Measurements from ENCODE around the gene NINJ2.

NINJ2 gene

GRCh38 chr12:608413-608812, 54.8 kb downstream of the NINJ2 start:
- Histone ChIP-seq H3K4me2 (ENCODE audit: low read length) (no peak overlapping the region), H3K9me3 (ENCODE audit: insufficient read depth, low read length) (no peaks in the 10 kb centered on the region), H4K20me1 (ENCODE audit: insufficient read depth, low read length) (no peaks in the 10 kb centered on the region), H3K79me2 (ENCODE audit: low read length) (no peaks in the 10 kb centered on the region), H2AFZ (ENCODE audit: low read depth, low read length) (no peak overlapping the region), H3K9ac (ENCODE audit: low read length) (no peak overlapping the region), H3K4me1 (ENCODE audit: low read length) (peaks cover 7% of the 10 kb centered on the region), H3K27ac (ENCODE audit: low read length) (no peak overlapping the region), H3K27me3 (ENCODE audit: low read depth, low read length) (no peaks in the 10 kb centered on the region), H3K4me3 (ENCODE audit: low read length) (no peak overlapping the region), H3K36me3 (replicated peaks; ENCODE audit: low read depth, low read length) (no peaks in the 10 kb centered on the region)
- no peak for TF ChIP-seq EZH2phosphoT487 (IDR thresholded peaks at IDR 0.05; ENCODE audit: low read depth)
- no peak for TF ChIP-seq CTCF (IDR thresholded peaks at IDR 0.05; ENCODE audit: low read depth, low read length)

- Histone ChIP-seq H3K36me3 (replicated peaks; ENCODE audit: low read depth, low read length) (no peaks in the 10 kb centered on the region), H3K4me3 (ENCODE audit: low read length) (no peak overlapping the region), H4K20me1 (ENCODE audit: insufficient read depth, low read length) (no peaks in the 10 kb centered on the region), H3K9me3 (ENCODE audit: insufficient read depth, low read length) (no peaks in the 10 kb centered on the region), H3K79me2 (ENCODE audit: low read length) (no peaks in the 10 kb centered on the region), H3K4me1 (ENCODE audit: low read length) (peaks cover 7% of the 10 kb centered on the region), H3K4me2 (ENCODE audit: low read length) (no peak overlapping the region), H3K27ac (ENCODE audit: low read length) (no peak overlapping the region), H3K9ac (ENCODE audit: low read length) (no peak overlapping the region), H3K27me3 (ENCODE audit: low read depth, low read length) (no peaks in the 10 kb centered on the region), H2AFZ (ENCODE audit: low read depth, low read length) (no peak overlapping the region)
- TF ChIP-seq CTCF (IDR thresholded peaks at IDR 0.05; ENCODE audit: low read depth, low read length) (no peak), EZH2phosphoT487 (IDR thresholded peaks at IDR 0.05; ENCODE audit: low read depth) (no peak)
Measured at GRCh38 chr12:607541-608001, 55.7 kb downstream of the NINJ2 start.

GRCh38 chr12:604956-605355, 58.3 kb downstream of the NINJ2 start:
- H3K4me2 ChIP-seq (ENCODE audit: low read length), result no peak overlapping the region
- H3K9me3 ChIP-seq (ENCODE audit: insufficient read depth, low read length), result no peaks in the 10 kb centered on the region
- TF ChIP-seq CTCF (IDR thresholded peaks at IDR 0.05; ENCODE audit: low read depth, low read length) (no peak), EZH2phosphoT487 (IDR thresholded peaks at IDR 0.05; ENCODE audit: low read depth) (no peak)
- no peaks in the 10 kb centered on the region for H3K79me2 ChIP-seq (ENCODE audit: low read length)
- no peak overlapping the region for H3K27ac ChIP-seq (ENCODE audit: low read length)
- H3K27me3 ChIP-seq (ENCODE audit: low read depth, low read length), result no peaks in the 10 kb centered on the region
- no peak overlapping the region for H3K9ac ChIP-seq (ENCODE audit: low read length)
- H4K20me1 ChIP-seq (ENCODE audit: insufficient read depth, low read length), result no peaks in the 10 kb centered on the region
- no peak overlapping the region for H3K4me3 ChIP-seq (ENCODE audit: low read length)
- H2AFZ ChIP-seq (ENCODE audit: low read depth, low read length), result no peak overlapping the region
- H3K4me1 ChIP-seq (ENCODE audit: low read length), result peaks cover under 1% of the 10 kb centered on the region; the same call in 1 of the 2 replicates
- no peaks in the 10 kb centered on the region for H3K36me3 ChIP-seq (replicated peaks; ENCODE audit: low read depth, low read length)

- Histone ChIP-seq H3K79me2 (ENCODE audit: low read length) (no peaks in the 10 kb centered on the region), H3K9ac (ENCODE audit: low read length) (no peak overlapping the region), H3K4me2 (ENCODE audit: low read length) (no peak overlapping the region), H4K20me1 (ENCODE audit: insufficient read depth, low read length) (no peaks in the 10 kb centered on the region), H3K9me3 (ENCODE audit: insufficient read depth, low read length) (no peaks in the 10 kb centered on the region), H3K36me3 (replicated peaks; ENCODE audit: low read depth, low read length) (no peaks in the 10 kb centered on the region), H2AFZ (ENCODE audit: low read depth, low read length) (no peak overlapping the region), H3K4me1 (ENCODE audit: low read length) (no peaks in the 10 kb centered on the region), H3K27ac (ENCODE audit: low read length) (no peak overlapping the region), H3K27me3 (ENCODE audit: low read depth, low read length) (no peaks in the 10 kb centered on the region), H3K4me3 (ENCODE audit: low read length) (no peak overlapping the region)
- no peak for TF ChIP-seq CTCF (IDR thresholded peaks at IDR 0.05; ENCODE audit: low read depth, low read length)
- no peak for TF ChIP-seq EZH2phosphoT487 (IDR thresholded peaks at IDR 0.05; ENCODE audit: low read depth)
Measured at GRCh38 chr12:602700-603068, 60.6 kb downstream of the NINJ2 start.

Data from OCI-LY3 (cell line).